Ovary (tissue), 3 donors: ENCODE data around the gene SIPA1L2.

Experiments
- CTCF ChIP-seq, 3 donors: fragments of 450-650 bp in 2 of 3; fragments of 200-600 bp in 1 of 3; IDR thresholded peaks; one replicate each; pipeline versions ENCODE4 v1.5.1 to v1.8.0; 2016 to 2022; ENCODE audit warnings: antibody characterized with exemption in 3 of 3, mild to moderate bottlenecking in 1 of 3
- EP300 ChIP-seq: sonication (generic); formaldehyde crosslinking; IDR thresholded peaks from one replicate; pipeline ENCODE4 v1.6.1; 2017; ENCODE audit warnings: antibody characterized with exemption
- donor health status: DM: no; HTN: no; CAD: no.

- no peak for TF ChIP-seq CTCF (IDR thresholded peaks at IDR 0.05)
- no peak for TF ChIP-seq EP300
Measured at GRCh38 chr1:232622981-232623380, 7.0 kb downstream of the SIPA1L2 start.
